ENCODE measurements around the gene AK5.

- TF ChIP-seq CTCF (conservative IDR thresholded peaks at IDR 0.05 in 1 of 2, IDR thresholded peaks at IDR 0.05 in 1 of 2; ENCODE audit: extremely low read depth in 1 of 2, insufficient read depth in 1 of 2, low read depth in 1 of 2, low read length in 2 of 2): no peak
- no peak for TF ChIP-seq EZH2 (IDR thresholded peaks at IDR 0.05; ENCODE audit: borderline replicate concordance, low read length)
These were observed 252.6 kb downstream of the AK5 start for GRCh38 chr1:77534456-77534855.

All from mammary epithelial cell (primary cell).